SK-N-DZ (cell line): ENCODE data around the gene PLXDC2.

Experiments
- DNase-seq: peaks from one replicate; pipeline ENCODE4 v3.0.0-alpha.2; 2015; ENCODE audit warnings: low spot score

PLXDC2 gene

DNA sequence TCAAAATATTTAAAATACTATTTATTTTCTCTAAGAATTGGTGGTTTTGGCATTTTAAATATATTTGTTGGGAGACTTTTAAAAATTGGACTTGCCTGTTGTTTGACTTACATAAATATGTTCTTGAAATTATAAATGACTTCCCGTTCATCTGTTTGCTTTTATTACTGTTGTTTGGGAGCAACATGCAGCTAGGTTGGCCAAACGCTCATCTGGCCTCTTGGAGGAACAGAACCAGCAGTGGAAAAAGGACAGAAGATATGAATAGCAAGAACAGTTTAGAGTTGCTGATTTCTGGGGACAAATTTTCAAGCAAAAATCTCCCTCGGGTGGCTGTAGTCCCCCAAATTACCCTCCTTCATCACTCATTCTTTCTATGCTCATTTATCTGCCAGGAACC, 41.6 kb downstream of the PLXDC2 start:
- DNase-seq = no peak

GRCh38 chr10:19860107-19860506, 43.9 kb downstream of the PLXDC2 start:
- no peak for DNase-seq

DNA sequence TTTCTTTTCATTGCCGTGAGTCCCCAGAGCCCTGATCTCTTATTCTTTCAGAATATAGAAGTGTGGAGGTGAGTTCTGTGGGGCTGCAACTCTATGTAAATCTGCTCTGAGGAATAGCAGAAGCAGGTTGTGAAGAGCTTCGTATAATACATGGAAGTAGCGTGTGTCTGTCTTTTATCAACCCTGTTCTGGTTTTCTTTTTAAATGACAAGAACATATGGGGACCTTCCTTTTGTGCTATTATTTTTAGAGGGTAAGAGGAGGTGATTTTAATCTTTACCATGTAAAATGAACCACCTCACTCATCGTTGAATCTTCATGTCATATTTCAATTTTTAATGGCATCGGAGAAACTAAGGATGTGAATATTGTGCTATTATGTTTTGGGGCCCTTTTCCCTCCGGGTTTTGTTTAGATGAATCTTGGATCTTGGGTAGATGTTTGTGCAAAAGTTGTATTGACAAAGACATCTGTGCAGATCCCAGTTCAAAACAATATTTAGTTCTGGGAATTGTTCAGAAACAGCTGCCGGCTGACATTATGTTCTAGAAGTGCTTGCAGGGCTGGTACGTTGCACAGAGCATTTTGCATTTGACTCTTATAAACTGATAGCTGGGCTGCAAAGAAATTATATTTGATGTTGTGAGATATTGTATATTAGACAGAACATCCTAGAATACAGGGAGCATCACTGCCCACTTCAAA, 46.7 kb downstream of the PLXDC2 start:
- peak; percentile 86 for DNase-seq

DNA sequence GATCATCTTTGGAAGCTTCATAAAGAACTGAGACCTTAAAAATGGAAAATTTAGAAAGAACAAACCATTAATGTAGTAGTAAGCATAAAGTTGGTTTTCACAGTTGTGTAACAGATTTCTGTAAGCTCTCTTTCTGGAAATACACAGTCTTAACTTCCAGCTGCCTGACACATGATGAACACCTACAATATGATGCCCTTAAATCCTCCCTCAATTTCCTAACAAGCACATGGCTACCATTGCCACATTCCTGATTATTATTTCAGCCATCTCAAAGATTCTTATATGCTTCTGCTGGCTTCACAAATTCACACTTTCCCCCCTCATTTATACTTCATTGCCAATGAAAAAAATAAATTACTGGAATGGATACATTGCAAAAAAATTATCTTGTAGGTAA, 49.4 kb downstream of the PLXDC2 start:
- DNase-seq = no peak

DNA sequence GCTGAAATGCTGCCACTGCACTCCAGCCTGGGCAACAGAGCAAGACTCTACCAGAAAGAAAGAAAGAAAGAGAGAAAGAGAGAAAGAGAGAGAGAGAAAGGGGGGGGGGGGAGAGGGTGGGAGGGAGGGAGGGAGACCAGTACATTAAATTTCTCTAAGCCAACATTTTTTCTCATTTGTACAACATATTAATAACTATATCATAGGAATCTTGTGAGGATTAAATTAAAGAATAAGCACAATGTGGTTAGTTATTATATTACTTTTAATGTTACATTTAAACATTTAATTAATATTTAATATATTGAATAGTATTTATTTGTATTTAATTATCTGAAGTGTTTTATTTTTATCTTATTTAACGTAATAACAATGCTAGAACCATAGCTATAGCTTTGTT, 53.1 kb downstream of the PLXDC2 start:
- no peak for DNase-seq

DNA sequence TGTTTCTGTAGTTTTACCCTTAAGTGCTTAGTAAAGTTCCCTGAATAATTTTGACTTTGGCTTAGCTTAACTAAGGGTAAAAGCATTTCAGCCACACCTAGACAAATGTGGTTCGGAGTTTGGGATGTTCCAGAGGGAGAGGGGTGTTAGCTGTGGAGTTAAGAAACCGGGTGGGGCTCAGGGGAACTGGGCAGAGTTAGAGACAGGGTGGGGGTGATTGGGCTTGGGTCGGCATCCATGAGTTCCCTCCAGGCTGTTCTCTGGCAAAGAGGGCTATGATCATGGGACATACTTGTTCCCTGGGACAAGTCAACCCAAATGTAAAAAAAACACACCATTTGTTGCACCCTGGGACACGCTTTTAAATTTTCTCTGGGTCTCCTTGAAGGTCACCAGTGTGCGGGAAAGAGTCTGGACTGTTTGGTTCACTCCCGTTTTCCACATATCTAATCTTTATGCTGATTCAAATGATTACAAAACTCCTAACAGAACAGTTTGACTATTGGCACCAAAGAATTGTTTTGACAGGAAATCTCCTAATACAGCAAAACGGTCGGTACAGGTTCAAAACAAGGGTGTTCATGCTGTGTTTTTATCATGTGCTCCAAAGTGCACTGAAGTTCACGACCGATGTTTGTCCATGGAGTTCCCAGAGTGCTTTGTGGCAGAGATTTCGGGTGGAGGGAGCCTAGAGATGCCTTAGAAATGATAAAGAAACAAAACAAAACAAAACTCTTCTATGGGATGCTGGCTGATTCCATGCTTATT, 56.5 kb downstream of the PLXDC2 start:
- no peak for DNase-seq

- DNase-seq = no peak
Measured at GRCh38 chr10:19874190-19874589, 58.0 kb downstream of the PLXDC2 start.

- DNase-seq = no peak
Measured at GRCh38 chr10:19874791-19875190, 58.6 kb downstream of the PLXDC2 start.

DNA sequence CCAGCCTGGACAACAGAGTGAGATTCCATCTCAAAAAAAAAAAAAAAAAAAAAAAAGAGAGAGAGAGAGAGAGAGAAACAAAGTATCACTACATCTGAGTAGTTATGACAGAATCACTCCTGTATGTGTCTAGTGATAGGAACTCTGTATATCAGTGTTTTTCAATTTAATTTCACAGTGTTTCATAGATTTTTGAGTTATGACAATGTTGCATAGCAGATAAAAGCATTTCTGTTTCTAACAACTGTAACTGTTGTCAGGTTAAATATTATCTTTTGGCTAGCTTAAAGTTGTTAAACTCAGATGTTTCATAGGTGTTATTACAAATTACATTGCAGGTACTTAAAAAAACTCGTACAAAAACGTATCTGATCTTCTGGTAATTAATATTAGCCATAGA, 60.3 kb downstream of the PLXDC2 start:
- no peak for DNase-seq

- no peak for DNase-seq
Measured at GRCh38 chr10:19877466-19878255, 61.4 kb downstream of the PLXDC2 start.

DNA sequence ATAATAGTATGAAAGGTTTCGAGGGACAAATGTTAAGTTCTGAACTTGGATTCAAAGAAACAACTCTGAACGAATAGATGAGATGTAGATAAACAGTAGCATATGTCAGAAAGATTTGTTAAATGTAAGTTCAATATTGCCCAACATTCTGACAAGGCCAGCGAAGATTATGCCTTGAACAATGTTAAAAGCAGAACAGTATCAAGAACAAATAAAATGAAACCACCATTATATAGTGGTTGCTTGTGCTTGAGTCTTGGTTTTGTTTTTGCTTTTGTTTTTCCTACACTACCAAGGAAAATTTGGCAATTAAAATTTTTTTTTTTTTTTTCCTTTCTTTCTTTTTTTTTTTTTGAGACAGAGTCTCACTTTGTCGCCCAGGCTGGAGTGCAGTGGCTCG, 66.4 kb downstream of the PLXDC2 start:
- no peak for DNase-seq

- DNase-seq = no peak
Measured at GRCh38 chr10:19888061-19888660, 71.9 kb downstream of the PLXDC2 start.

DNA sequence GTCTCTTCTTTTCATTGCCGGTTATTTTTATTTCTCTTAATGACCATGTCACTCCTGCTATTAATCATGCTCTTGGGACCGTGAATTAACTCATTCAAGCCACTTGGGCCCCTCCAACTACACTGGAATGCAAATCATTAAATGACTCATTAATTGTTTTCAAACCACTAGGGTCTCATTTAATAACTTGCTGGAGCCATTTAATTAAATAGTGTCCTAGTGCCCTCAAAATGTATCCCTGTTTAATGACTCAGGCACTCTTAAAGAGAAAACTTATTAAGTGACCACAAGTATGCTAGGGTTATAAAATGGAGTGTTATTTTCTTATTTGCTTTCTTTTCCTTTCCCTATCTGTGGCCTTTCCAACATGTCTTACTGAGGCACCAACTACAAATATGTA, 73.0 kb downstream of the PLXDC2 start:
- no peak for DNase-seq

DNA sequence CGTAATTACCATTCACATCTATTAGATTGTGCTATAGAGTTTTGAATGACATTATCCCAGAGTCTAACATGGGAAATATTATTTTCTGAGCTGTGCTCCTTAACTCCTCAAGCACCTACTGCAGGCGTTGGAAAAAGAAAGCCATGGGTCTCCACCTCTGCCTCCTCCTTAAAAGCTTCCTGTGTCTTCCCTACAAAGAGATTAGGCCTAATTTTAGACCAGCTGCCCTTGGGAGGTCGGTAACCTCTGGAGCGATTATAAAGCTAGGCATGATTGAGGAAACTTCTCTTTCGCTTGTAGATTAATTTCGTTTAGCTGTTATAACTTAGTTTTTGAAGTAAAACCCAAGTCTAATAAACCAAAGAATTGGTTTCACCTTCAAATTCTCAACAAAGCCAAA, 75.2 kb downstream of the PLXDC2 start:
- DNase-seq = no peak

DNA sequence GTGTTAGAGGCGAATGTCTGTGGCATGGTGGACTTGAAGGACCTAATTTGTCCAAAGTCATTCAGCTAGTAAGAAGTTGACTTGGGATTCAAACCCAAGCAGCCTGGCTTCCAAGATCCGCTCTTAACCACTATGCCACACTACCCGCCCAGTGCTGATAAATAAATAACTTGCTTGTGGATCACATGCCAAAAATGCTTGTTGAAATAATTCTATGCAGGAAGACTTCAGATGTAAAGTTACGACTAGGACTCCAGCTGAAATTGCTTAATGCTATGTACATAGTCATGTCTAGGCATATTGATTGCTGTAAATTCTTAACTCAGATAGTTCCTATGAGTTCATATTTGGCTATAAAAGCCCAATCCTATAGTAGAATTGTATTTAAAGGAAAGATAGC, 76.0 kb downstream of the PLXDC2 start:
- DNase-seq = no peak

GRCh38 chr10:19892677-19893076, 76.4 kb downstream of the PLXDC2 start:
- DNase-seq = no peak

- no peak for DNase-seq
Measured at GRCh38 chr10:19895500-19895899, 79.3 kb downstream of the PLXDC2 start.

DNA sequence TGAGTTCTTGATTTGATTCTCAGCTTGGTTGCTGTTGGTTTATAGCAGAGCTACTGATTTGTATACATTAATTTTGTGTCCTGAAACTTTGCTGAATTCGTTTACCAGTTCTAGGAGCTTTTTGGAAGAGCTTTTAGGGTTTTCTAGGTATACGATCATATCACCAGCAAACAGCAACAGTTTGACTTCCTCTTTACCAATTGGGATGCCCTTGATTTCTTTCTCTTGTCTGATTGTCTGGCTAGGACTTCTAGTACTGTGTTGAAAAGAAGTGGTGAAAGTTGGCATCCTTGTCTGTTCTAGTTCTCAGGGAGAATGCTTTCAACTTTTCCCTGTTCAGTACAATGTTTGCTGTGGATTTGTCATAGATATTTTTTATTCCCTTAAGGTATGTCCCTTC, 86.2 kb downstream of the PLXDC2 start:
- DNase-seq = no peak

- no peak for DNase-seq
Measured at GRCh38 chr10:19904202-19904661, 88.0 kb downstream of the PLXDC2 start.

- DNase-seq = no peak
Measured at GRCh38 chr10:19906108-19906791, 90.0 kb downstream of the PLXDC2 start.

DNA sequence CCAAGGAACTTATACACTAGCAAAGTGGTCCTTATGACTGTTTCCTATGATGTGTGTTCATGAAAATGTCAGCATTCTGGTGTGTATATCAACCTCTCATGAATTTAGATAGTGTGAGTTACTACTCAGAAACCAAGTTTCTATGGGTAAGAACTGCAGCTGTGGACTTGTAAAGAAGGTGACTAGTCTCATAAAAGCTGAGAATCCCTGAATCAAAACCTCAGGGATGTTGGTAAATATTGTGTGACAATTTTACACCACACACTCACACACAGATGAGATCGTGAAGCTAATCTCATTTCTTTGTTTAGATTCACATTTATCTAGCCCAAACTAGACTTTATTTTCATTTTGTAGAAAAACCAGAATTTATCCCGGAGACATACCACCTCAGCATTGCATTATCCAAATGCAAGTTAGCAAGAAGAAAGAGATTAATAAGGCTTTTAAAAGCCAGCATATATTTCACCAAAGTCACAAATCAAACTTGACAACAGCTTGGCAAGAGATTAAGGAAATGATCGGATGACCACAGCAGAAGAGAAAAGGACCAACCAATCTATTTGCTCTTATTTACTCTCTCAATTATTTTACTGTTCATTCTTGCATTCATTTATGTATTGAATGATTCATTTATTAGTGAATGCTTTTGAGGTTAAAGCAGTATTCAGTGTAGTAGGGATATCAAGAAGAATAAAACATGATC, 92.9 kb downstream of the PLXDC2 start:
- no peak for DNase-seq
